Endothelial cell of umbilical vein (primary cell): ENCODE measurements around the gene KRTAP27-1. TPM values are rescaled to one million over a fixed set of nuclear protein-coding genes. Genes with fewer than 3 reads are reported as not detected.

Experiments used
- BruUV-seq: library from RNA; stranded (reverse); fragments of 400-500 nt; replicated peaks from 2 replicates; lab custom pipeline; 2021; lab: Mats Ljungman, UMichigan
- CTCF ChIA-PET: fragments of 300-600, 350-600 bp; sonication (Branson Sonifier 250); formaldehyde crosslinking; loops from one replicate; lab custom pipeline; 2021; ENCODE audit warnings: antibody characterized with exemption, inconsistent platforms; lab: Charles Lee
- POLR2A ChIA-PET: fragments of 300-600, 350-600 bp; sonication (Branson Sonifier 250); formaldehyde crosslinking; loops from one replicate; lab custom pipeline; 2021; ENCODE audit warnings: antibody characterized with exemption, inconsistent platforms; lab: Charles Lee
- DNase-seq: peaks from one replicate; pipeline ENCODE4 v3.0.0-alpha.2; 2011; ENCODE audit warnings: low read depth, low spot score
- FAIRE-seq: peaks from 2 replicates; lab custom pipeline; 2011; peaks lifted over from hg19 to GRCh38; lab: Jason Lieb, UNC
- H2AFZ ChIP-seq: 2 replicates; pipeline ENCODE4 v1.6.0; 2012; ENCODE audit warnings: low read depth, low read length, control low read depth, inconsistent platforms
- H3K27ac ChIP-seq: 2 replicates; pipeline ENCODE4 v1.5.1; 2011; ENCODE audit warnings: low read depth, mild to moderate bottlenecking, control low read depth, low read length, moderate library complexity; ENCODE audit not compliant: insufficient read depth
- H3K27me3 ChIP-seq, 2 experiments: 2 replicates each; pipeline versions ENCODE4 v1.6.0 to v1.6.1; 2011; ENCODE audit warnings: low read length in 2 of 2, mixed read lengths in 1 of 2; ENCODE audit not compliant: control insufficient read depth in 2 of 2, insufficient read depth in 2 of 2
- H3K36me3 ChIP-seq, 2 experiments: 2 replicates in 1 of 2; 3 replicates in 1 of 2; pipeline ENCODE4 v1.5.1; 2011; ENCODE audit warnings: low read length in 2 of 2, mild to moderate bottlenecking in 1 of 2, moderate library complexity in 1 of 2; ENCODE audit not compliant: control insufficient read depth in 2 of 2, insufficient read depth in 2 of 2; ENCODE audit errors: extremely low read depth in 1 of 2
- H3K4me1 ChIP-seq: 3 replicates; pipeline ENCODE4 v1.5.1; 2011; ENCODE audit warnings: mild to moderate bottlenecking, low read length; ENCODE audit not compliant: control insufficient read depth, insufficient read depth; ENCODE audit errors: extremely low read depth
- H3K4me2 ChIP-seq: 2 replicates; pipeline ENCODE4 v1.6.1; 2011; ENCODE audit warnings: low read length, control low read depth, mixed read lengths; ENCODE audit not compliant: insufficient read depth
- H3K4me3 ChIP-seq, 3 experiments: fragments of 200-600 bp in 1 of 3; sonication (generic), shearing (Covaris generic) in 1 of 3; replicated peaks in 1 of 3; 2 replicates each; pipeline ENCODE4 v1.5.1; 2011 to 2016; ENCODE audit warnings: control low read depth in 3 of 3, low read length in 3 of 3, mild to moderate bottlenecking in 2 of 3, inconsistent platforms in 1 of 3, low read depth in 1 of 3, moderate library complexity in 1 of 3; ENCODE audit not compliant: insufficient read depth in 1 of 3
- H3K79me2 ChIP-seq: 2 replicates; pipeline ENCODE4 v1.6.0; 2012; ENCODE audit warnings: low read length, inconsistent platforms; ENCODE audit not compliant: control insufficient read depth, insufficient read depth
- H3K9ac ChIP-seq: replicated peaks from 2 replicates; pipeline ENCODE3; 2011; ENCODE audit warnings: low read length, control low read depth; ENCODE audit not compliant: insufficient read depth; ENCODE audit errors: extremely low read depth
- H3K9me1 ChIP-seq: replicated peaks from 3 replicates; pipeline ENCODE4 v1.6.0; 2011; ENCODE audit warnings: mild to moderate bottlenecking, low read length; ENCODE audit not compliant: control insufficient read depth, insufficient read depth; ENCODE audit errors: extremely low read depth
- H3K9me3 ChIP-seq: replicated peaks from 2 replicates; pipeline ENCODE4 v1.5.1; 2012; ENCODE audit warnings: low read length, inconsistent platforms; ENCODE audit not compliant: control insufficient read depth, insufficient read depth
- H4K20me1 ChIP-seq: replicated peaks from 2 replicates; pipeline ENCODE3; 2011; ENCODE audit warnings: mild to moderate bottlenecking, low read length; ENCODE audit not compliant: control insufficient read depth, insufficient read depth; ENCODE audit errors: extremely low read depth
- EZH2 ChIP-seq: IDR thresholded peaks from 2 replicates; pipeline ENCODE4 v1.6.1; 2012; ENCODE audit warnings: borderline replicate concordance, low read depth, mild to moderate bottlenecking, moderate library complexity, low read length, inconsistent platforms; ENCODE audit not compliant: severe bottlenecking
- FOS ChIP-seq: IDR thresholded peaks from 2 replicates; pipeline ENCODE4 v1.6.1; 2011; ENCODE audit warnings: mild to moderate bottlenecking, low read length, moderate library complexity, borderline replicate concordance; ENCODE audit not compliant: insufficient read depth
- GATA2 ChIP-seq: IDR thresholded peaks from 2 replicates; pipeline ENCODE4 v1.7.0; 2011; ENCODE audit warnings: low read depth, mild to moderate bottlenecking, moderate library complexity, mixed read lengths, low read length; ENCODE audit not compliant: insufficient read length, insufficient read depth
- JUN ChIP-seq: IDR thresholded peaks from 2 replicates; pipeline ENCODE4 v1.6.1; 2011; ENCODE audit warnings: borderline replicate concordance, low read depth; ENCODE audit not compliant: insufficient read length, insufficient read depth
- MYC ChIP-seq: IDR thresholded peaks from one replicate; pipeline ENCODE4 v1.6.1; 2011; ENCODE audit warnings: mild to moderate bottlenecking, low read depth, low read length
- POLR2A ChIP-seq: IDR thresholded peaks from 2 replicates; pipeline ENCODE4 v1.6.1; 2012; ENCODE audit warnings: low read depth, mild to moderate bottlenecking, control low read depth, low read length
- POLR2AphosphoS5 ChIP-seq: IDR thresholded peaks from 2 replicates; pipeline ENCODE4 v1.6.1; 2012; ENCODE audit warnings: low read depth, mild to moderate bottlenecking, control low read depth, low read length, moderate library complexity; ENCODE audit not compliant: insufficient read depth
- dilution Hi-C: fragments of 300-500 bp; cut with MboI; formaldehyde crosslinking; loops from one replicate; pipeline ENCODE4 v1.15.0; 2019; ENCODE audit warnings: low sequenced_read_pairs; ENCODE audit not compliant: extremely low pct_ligation_motif_present
- intact Hi-C: fragments of 100-400 bp; cut with micrococcal nuclease; formaldehyde crosslinking; loops from one replicate; pipeline ENCODE4 v1.10.0; 2022
- polyA plus RNA-seq, 4 experiments: library from polyadenylated mRNA; depleted of rRNA in 3 of 4; stranded (reverse) in 3 of 4; unstranded in 1 of 4; fragments of >200 nt; gene quantifications; 2 replicates each; pipeline versions ENCODE4 v1.2.1 to v1.2.3, GENCODE V29; 2011 to 2012; ENCODE audit warnings: missing spikeins in 1 of 4
- total RNA-seq: library from RNA; stranded (reverse); gene quantifications from 2 replicates; pipeline ENCODE4 v1.2.3, GENCODE V29; 2021
- TF ChIP-seq, protein P1 (sequence below), 2 donors: IDR thresholded peaks; 1 replicate in 1 of 2; 2 replicates in 1 of 2; pipeline ENCODE4 v1.5.1; 2011; ENCODE audit warnings: low read length in 2 of 2, mild to moderate bottlenecking in 2 of 2, moderate library complexity in 2 of 2, control low read depth in 1 of 2, inconsistent platforms in 1 of 2, low read depth in 1 of 2; ENCODE audit not compliant: insufficient read depth in 1 of 2; ENCODE audit errors: extremely low read depth in 1 of 2
- TF ChIP-seq, protein P2 (sequence below): IDR thresholded peaks from 2 replicates; pipeline ENCODE4 v1.6.1; 2011; ENCODE audit not compliant: insufficient read depth, insufficient read length

KRTAP27-1 gene
- total and polyA plus RNA-seq, 2 donors (not counting 3 experiments of a cell fraction or from before 2014, with no cell fraction given), result not detected

DNA sequence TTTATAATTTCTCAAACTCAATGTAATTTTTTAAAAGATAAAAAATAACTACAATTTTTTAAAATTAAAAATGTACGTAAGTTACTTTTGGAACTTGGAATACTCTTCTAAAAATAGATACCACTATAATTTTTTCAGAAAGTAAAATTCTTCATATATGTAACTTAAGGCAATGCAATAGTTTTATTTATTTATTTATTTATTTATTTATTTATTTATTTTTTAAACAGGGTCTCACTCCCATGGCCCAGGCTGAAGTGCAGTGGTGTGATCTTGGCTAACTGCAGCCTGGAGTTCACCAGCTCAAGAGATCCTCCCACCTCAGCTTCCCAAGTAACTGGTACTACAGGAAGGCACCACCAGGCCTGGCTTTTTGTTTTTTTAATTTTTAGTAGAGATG is 14.0 kb upstream of the KRTAP27-1 start:
- TF ChIP-seq GATA2, result no peak
- TF ChIP-seq POLR2AphosphoS5, result no peak
- TF ChIP-seq MYC, result no peak
- TF ChIP-seq, protein P1, sequence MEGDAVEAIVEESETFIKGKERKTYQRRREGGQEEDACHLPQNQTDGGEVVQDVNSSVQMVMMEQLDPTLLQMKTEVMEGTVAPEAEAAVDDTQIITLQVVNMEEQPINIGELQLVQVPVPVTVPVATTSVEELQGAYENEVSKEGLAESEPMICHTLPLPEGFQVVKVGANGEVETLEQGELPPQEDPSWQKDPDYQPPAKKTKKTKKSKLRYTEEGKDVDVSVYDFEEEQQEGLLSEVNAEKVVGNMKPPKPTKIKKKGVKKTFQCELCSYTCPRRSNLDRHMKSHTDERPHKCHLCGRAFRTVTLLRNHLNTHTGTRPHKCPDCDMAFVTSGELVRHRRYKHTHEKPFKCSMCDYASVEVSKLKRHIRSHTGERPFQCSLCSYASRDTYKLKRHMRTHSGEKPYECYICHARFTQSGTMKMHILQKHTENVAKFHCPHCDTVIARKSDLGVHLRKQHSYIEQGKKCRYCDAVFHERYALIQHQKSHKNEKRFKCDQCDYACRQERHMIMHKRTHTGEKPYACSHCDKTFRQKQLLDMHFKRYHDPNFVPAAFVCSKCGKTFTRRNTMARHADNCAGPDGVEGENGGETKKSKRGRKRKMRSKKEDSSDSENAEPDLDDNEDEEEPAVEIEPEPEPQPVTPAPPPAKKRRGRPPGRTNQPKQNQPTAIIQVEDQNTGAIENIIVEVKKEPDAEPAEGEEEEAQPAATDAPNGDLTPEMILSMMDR (IDR thresholded peaks at IDR 0.05; ENCODE audit: extremely low read depth in 1 of 2, insufficient read depth in 1 of 2, low read depth in 1 of 2, low read length in 2 of 2), result no peak
- TF ChIP-seq, protein P2, sequence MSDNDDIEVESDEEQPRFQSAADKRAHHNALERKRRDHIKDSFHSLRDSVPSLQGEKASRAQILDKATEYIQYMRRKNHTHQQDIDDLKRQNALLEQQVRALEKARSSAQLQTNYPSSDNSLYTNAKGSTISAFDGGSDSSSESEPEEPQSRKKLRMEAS, result no peak
- no peak for TF ChIP-seq POLR2A
- TF ChIP-seq JUN, result no peak
- no peak for TF ChIP-seq FOS
- TF ChIP-seq EZH2, result no peak
- no peak overlapping the region for H3K4me2 ChIP-seq
- no peak overlapping the region for H3K9ac ChIP-seq
- dilution Hi-C loops (no loop called here), intact Hi-C loops (no loop called here)
- peaks cover 5% of the 10 kb centered on the region for H3K9me3 ChIP-seq
- no peaks in the 10 kb centered on the region for H4K20me1 ChIP-seq
- no peaks in the 10 kb centered on the region for H3K79me2 ChIP-seq
- ChIA-PET CTCF (no interaction called here), POLR2A (no interaction called here)
- FAIRE-seq (no peak), DNase-seq (no peak)
- no peaks in the 10 kb centered on the region for H3K9me1 ChIP-seq
- no peaks in the 10 kb centered on the region for H3K27me3 ChIP-seq
- no peak overlapping the region for H3K27ac ChIP-seq
- no peaks in the 10 kb centered on the region for H3K36me3 ChIP-seq
- no peaks in the 10 kb centered on the region for H3K4me1 ChIP-seq
- no peak overlapping the region for H3K4me3 ChIP-seq
- BruUV-seq, result no TSS peak
- no peak overlapping the region for H2AFZ ChIP-seq
